HPDE6-E6E7 (cell line): Measurements from ENCODE around the gene ACAP3.

ENCODE experiments used
- DNase-seq: peaks from one replicate; pipeline ENCODE4 v3.0.0; 2011; ENCODE audit warnings: missing footprints; ENCODE audit errors: extremely low spot score

ACAP3 gene

DNA sequence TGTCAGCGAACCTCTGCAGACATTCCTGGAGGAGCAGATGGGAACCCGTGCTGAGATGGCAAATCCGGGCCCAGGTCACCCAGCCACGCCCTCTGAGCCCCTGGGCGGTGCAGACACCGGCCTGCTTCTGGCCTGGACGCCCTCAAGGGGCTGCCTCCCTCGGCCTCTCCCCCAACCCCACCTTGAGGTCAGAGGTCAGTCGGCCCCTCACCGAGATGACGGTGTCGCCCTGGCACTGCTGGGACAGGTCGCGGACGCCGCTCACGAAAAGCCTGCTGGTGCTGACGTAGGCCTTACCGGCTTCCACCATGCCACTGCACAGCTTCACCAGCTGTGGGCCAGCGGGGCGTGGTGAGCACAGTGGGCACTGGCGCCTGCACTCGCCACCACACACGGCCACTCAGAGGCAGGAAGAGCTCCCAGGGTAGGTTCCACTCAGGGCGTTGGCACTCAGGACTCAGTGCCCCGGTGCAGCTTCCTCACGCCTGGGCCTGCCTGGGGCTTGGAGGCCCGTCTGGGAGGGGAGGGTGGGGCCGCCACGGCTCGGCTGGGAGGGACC is 4.7 kb downstream of the ACAP3 start:
- no peak for DNase-seq

DNA sequence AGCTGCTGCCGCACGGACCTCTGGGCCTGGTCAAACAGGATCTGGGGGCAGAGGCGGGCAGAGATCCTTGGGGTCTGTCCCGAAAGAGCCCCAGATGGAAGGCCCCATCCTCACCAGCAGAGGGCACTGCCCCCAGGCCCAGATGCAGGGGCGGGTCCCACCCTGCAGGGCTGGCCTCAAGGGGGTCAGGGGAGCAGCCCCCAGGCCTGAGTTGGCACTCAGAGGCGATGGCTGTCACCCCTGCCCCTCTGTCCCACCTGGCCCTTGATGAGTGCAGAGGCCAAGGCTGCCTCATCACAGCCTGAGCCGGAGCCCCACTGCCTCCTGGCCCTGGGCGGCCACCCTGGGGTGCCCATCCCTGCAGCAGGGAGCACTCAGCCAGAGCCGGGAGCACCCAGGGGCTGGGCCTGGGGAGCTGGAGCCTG is 5.7 kb downstream of the ACAP3 start:
- no peak for DNase-seq

DNA sequence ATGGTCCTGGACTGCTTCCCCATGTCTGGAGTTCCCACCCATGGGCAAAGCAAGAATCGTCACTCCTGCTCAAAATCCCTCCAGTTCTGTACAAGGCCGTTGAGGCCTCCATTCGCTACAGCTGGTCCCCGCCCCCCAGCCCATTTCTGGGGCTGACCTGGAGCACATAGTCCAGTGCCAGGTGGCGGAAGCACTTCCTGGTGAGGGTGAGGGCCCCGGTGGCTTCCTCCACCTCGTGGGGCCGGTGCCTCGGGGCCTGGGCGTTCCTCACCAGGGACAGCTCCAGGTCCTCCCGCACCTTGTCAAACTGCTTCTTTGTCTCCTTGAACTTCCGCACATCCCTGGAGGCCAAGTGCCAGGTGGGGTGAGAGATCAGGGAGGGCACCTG is 7.4 kb downstream of the ACAP3 start:
- DNase-seq = no peak

DNA sequence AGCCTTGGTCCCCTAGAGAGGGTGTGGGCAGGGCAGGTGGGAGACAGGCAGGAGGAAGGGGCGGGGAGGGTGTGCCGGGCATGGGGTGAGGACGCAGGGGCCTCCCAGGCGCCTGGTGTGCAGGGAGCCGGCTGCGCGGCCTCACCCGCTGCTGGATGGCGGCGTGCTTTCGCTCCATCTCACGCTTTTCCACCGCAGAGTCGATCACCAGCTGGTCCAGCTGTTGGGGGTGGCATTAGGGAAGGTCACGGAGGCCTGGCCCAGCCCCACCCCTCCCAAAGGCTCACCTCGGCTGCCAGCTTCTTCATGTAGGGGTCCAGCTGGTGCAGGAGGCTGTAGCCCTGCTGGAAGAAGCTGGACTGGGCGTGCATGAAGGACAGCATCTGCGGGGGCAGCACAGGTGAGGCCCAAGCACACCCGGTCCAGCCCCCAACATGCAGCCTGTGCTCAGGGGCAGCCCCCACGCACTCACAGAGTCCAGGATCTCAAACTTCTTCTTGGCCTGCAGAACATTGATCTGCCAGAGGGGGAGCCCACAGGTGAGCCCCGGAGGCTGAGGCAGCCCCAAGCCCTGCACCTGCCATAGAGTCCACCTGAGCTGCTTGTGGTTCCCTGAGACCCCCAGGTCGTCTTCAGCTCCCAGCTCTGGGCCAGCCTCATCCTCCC is 7.9 kb downstream of the ACAP3 start:
- no peak for DNase-seq

DNA sequence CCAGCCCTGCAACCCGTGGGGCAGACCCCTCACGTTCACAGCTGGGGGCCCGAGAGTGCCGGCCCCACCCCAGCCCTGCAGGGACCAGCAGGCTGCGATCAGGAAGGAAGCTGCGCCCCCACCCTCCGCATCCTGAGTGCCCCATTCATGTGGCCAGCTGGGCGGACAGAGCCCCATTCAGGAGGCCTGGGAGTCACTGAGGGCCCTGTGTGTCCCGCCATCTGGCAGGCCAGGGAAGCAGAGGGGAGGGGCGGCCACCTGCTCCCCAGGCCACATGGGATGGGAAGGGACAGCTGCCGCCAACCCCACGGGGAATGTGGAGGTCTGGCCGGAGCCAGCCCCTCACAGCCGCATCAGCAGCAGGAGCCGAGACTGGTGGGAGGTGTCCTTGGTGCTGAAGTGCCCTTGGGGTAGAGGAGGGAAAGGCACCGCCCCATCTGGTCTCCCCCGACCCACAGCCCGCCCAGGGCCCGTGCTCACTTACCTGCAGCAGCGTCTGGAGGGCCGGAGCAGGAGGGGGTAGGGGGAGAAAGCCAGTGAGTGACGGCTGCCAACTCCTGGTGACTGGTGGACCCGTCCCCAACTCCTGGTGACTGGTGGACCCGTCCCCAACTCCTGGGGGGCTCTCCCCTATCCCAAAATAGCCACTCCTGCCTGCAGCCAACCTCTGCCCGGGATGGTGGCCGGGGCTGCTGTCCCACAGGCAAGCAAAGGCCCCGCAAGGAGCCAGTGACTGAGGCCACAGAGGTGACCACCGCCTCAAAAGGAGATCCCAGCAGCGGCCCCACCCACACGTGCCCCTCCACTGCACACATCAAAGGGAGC is 8.7 kb downstream of the ACAP3 start:
- no peak for DNase-seq

DNA sequence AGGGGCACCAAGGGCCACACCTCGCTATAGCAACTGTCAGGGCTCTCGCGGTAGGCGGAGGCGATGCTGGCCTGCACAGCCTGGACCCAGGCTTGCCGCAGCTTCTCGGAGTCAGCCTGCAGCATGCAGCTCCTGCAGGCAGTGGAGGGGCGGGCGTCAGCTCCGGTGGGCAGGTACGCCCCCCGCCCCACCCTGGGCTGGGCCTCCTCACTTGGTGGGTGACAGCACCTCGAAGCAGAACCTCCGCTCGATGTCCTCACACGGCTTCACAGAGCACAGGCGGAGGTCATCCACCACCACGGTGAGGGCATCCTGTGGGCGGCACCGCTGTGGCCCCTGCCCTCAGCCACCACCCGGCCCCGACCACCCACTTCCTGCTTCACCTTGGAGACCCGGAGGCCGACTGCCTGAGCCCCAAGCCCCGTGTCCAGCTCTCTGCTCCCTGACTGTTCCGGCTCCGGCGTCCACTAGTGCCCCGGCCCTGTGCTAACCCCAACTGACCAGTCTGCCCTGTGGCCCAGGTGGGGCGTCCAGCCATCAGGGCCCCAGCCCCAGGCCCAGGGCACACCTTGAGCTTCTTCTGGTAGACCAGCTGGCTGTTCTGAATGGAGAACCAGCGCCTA is 9.8 kb downstream of the ACAP3 start:
- no peak for DNase-seq

DNA sequence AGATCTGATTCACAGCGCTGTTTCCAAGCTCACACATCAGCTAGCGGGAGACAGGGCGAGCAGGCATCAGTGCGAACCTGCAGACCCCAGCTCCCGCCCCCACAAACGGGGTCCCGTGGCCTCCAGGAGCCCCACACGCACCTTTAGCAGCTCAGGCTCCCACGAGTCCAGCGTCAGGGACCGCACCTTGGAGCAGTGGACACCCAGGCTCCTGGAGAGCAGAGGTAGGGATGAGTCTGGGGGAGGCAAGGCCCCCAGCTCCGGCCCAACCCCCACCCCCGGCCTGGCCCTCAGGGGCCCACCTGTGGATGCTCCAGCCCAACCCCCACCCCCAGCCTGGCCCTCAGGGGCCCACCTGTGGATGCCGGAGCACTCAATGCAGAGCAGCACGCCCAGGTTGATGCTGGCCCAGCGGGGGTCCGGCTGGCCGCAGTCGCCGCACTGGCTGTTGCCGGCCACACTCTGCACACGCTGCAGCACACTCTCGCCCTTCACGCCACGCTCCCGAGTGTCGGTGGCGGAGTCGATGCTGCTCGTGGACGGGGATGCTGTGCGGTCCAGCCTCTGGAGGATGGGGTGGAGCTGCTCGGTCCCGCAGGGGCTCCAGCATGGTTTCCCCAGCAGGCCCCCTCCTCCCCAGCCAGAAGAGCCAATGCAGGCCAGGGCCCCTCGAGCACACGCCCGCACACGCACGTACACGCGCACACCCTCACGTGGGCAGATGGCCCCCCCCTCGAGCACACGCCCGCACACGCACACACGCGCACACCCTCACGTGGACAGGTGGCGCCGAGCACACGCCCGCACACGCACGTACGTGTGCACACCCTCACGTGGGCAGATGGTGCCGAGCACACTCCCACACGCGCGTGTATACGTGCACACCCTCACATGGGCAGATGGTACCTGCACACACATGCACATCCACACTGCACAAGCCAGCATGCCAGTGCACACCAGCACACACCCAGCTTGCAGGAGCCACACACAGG is 11.4 kb downstream of the ACAP3 start:
- DNase-seq = no peak

DNA sequence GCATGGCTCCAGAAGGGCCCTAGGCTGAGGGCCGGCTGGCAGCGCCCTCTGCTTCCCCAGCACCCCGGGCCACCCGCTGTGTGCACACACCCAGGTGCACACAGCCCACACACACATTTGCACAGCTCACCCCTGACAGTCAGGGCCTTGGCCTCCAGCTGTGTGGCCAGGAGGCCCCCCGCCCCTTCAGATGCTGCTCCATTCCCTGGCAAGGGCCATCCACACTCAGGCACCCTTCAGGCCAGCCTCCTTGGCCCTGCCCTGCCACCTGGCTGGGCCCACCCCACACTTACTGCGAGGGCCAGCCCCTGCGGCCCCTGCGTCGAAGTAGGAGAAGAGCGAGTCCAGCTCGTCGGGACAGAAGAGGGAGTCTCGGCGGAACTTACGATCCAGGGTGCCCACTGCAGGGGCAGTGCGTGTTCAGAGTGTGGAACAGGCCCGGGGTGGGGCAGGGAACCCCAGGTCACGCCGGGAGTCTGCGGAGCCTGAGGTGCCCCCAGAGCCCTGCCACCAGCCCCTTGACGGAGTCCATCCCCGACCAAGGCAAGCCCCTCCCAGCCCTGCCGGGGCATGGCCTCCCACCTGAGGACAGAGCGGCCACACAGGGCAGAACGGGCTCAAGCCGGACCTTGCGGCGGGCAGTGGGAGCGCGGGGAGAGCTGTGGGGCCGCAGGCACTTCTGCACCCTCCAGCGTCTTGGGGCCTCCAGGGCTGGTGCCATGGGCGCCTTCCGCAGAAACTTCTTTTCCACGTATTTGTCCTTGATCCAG is 12.4 kb downstream of the ACAP3 start:
- no peak for DNase-seq

DNA sequence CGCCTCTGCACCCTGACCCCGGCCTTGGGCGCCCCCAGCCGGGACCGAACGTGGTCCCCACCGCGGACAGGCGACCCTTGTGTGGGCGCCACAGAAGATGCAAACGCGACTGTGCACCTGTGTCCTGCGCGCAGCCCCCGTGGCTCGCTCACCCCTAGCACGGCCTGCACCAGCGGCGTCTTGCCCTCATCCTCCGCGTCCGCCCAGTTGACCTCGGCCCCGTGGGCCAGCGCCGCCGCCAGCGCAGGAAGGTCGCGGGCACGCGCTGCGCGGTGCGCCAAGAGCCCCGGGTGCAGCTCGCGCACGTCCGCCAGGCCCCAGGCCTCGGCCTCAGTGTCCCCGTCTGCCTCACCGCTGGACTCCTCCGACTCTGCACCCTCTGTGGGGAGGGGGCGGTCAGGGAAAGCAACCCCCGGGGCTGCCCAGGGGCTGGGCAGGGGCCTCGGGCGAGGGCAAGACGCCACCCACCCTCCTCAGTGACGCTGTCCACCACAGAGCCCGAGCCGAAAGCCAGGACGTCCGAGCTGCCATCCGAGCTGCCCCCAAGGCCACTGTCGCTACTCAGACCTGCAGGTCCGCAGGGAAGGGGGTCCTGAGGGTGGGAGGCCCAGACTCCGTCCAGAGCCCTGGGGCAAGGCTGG is 13.4 kb downstream of the ACAP3 start:
- no peak for DNase-seq

DNA sequence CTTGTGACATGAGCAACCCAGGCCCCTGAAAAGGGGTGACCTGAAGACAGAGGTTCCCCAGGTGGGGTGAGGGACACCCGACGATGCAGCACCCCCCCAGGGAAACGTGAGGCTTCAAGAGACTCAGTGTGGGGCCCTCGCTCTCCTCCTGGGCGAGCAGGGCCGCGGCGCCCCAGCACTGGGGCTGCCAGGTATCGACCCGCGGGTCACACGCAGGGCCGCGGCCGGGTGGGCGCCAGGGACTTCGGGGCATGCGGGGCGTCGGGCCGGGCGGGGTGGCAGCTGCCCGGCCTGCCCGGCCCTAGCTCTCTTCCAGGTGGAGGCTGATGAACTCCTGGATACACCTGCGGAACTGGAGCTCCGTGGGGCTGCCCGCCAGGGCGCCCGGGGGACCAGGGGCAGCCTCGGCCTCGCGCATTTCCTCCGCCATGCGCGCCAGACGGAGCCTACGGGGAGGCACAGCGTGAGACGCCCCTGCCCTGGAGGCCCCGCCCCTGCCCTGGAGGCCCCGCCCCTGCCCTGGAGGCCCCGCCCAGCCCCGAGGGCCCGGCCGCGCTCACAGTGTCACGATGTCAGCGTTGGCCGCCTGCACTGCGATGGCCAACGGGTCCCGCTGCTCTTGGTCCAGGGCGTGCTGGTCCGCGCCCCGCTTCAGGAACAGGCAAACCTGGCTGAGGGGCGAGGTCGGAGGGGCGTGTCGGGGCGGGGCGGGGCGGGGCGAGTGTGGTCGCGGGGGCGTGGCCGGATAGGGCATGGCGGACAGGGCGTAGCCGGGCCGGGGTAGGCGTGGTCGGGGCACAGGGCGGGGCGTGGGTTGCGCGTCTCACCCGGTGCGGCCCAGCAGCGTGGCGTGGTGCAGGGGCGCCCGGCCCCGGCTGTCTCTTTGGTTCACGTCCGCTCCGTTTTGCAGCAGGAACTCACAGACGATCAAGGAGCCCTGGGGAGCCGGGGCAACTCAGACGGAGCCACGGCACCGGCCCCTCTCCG is 14.2 kb downstream of the ACAP3 start:
- no peak for DNase-seq

DNA sequence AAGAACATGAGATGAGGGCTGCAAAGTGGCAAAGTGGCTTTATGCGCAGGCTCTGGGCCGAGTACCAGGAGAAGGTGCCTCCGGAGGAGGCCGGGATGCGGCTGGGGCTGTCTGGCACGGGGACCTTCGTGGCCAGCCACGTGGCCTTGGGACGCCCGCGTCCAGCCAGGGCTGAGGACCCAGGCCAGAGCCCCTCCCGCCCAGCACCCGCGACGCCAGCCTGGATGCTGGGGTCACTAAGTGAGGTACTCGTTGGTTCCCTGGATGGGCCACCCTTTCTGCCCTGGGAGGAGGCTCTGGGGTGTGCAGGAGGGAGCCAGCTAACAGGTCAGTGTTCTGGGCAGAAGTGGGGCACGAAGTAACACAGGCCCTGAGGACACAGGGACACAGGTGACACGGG is 14.9 kb downstream of the ACAP3 start:
- DNase-seq = no peak

DNA sequence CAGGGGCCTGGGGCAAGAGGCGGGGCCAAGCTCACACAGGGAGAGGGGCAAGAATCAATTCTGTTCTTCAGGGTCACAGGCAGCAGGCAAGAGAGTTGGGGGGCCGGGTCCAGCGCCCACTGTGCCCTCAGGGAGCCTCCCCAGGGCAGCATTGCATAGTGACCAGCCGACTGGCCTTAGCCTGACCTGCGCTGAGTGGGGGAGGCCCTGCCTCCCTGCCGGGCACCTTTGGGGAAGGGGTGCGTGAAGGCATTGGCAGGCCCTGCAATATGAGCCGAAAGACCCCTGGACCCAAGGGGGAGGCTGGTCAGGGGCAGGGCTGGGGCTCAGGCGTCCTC is 15.3 kb downstream of the ACAP3 start:
- DNase-seq = no peak

DNA sequence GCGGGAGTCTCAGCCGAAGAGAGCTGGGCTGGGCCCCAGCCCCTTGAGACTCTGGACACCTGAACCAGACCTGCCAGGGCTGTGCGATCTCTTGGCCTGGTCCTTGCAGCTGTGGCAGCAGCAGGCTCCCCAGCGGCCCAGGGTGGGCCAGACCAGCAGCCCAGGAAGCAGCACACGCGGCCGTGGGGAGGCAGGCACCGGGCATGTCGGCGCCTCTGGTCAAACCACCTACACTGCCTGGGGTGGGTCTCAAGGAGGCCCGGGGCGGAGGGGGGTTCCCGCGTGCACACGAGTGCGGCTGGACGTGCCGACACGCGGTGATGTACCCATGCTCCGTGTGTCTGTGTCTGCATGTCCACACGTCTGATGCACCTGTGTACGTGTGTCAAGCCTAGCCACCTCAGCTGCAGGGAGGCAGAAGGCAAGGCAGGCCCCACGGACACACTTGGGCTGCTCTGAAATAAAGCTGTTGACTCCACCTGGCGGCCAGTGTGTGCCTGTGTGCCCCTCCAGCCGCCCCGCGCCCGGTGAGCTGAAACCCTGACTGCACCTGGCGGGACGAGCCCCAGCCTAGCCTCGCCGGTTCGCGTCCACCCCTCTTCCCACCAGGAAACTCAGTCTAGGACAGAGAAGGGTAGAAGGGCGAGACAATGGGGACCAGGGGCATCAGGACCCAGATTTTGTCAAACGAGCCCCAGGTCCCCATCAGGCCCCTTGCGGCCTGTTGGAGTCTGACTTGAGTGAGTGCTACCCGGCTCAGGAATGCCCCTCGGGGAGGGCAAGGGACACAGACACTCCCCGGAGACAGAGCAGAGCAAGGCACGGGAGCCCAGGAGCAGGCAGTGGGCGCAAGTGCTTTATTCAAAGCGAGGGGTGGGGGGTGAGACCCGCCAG is 15.9 kb downstream of the ACAP3 start:
- no peak for DNase-seq

DNA sequence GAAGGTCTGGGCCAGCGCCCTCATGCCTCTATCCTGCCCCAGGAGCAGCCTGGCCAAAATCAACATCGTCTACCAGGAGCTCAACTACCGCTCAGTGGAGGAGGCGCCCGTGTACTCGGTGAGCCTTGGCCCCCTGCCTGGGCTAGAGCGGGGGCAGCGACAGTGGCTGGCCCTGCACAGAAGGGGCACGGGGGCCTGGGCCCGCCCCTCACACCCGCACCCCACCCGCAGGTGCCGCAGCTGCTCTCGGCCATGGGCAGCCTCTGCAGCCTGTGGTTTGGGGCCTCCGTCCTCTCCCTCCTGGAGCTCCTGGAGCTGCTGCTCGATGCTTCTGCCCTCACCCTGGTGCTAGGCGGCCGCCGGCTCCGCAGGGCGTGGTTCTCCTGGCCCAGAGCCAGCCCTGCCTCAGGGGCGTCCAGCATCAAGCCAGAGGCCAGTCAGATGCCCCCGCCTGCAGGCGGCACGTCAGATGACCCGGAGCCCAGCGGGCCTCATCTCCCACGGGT is 16.7 kb downstream of the ACAP3 start:
- no peak for DNase-seq

DNA sequence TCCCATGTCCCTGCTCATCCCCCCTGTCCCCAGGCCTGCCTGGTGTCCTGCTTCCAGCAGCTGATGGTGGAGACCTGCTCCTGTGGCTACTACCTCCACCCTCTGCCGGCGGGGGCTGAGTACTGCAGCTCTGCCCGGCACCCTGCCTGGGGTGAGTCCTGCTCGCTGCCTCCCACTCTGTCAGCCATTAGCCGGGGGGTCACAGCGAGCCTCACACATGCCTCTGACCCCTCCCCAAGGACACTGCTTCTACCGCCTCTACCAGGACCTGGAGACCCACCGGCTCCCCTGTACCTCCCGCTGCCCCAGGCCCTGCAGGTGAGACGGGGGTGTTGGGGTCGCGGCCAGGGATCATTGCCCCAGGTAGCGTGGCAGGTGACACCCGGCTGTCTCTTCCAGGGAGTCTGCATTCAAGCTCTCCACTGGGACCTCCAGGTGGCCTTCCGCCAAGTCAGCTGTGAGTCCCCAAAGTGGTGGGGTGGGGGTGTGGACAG is 17.4 kb downstream of the ACAP3 start:
- DNase-seq = no peak

DNA sequence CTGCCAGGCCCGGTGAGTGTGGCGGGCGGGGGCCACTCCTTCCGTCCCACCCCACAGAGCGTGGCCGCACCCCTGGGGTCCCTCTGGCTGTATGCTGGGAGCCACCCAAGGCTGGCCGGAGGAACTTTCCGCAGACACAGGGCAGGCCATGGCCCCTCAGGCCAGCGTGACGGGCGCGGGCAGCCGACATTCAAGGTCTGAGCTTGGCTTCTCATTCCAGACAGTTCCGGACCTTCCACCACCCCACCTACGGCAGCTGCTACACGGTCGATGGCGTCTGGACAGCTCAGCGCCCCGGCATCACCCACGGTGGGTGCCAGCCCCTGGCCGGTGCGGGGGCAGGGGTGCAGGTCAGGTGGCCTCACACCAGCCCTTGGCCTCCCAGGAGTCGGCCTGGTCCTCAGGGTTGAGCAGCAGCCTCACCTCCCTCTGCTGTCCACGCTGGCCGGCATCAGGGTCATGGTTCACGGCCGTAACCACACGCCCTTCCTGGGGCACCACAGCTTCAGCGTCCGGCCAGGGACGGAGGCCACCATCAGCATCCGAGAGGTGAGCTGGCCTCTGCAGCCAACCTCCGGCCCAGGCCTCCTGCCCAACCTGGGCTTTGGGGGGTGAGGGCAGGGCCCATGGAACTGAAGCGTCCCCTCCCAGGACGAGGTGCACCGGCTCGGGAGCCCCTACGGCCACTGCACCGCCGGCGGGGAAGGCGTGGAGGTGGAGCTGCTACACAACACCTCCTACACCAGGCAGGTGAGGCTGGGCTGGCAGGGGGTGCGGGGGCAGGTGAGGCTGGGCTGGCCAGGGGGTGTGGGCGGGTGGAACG is 20.2 kb downstream of the ACAP3 start:
- DNase-seq = no peak
